HepG2 (cell line): ENCODE results near the gene AFG1L. TPM values are rescaled to one million over a fixed set of nuclear protein-coding genes. Genes with fewer than 3 reads are reported as not detected.

Experiments
- ATAC-seq: fragments of 200-7000 bp; cut with Tn5 transposase; 3 replicates; pipeline ENCODE4 v1.9.1; 2020; ENCODE audit warnings: mild to moderate bottlenecking, moderate library complexity
- BruUV-seq: library from RNA; stranded (reverse); fragments of 400-500 nt; replicated peaks from 2 replicates; lab custom pipeline; 2021; lab: Mats Ljungman, UMichigan
- CTCF ChIA-PET: fragments of 300-600 bp; formaldehyde crosslinking; extraction: SDS; loops from one replicate; lab custom pipeline; 2021; ENCODE audit warnings: low total read pairs, inconsistent platforms, low intra/inter-chr PET ratio; lab: Yijun Ruan, JAX
- POLR2A ChIA-PET: fragments of 350-600 bp; sonication (Branson Sonifier 250); formaldehyde crosslinking; loops from one replicate; lab custom pipeline; 2020; ENCODE audit warnings: antibody characterized with exemption, inconsistent platforms; lab: Yijun Ruan, JAX
- DNase-seq: peaks from one replicate; pipeline ENCODE4 v3.0.0-alpha.2; 2015; ENCODE audit warnings: low spot score
- FAIRE-seq: peaks from 3 replicates; lab custom pipeline; 2011; peaks lifted over from hg19 to GRCh38; lab: Jason Lieb, UNC
- H2AFZ ChIP-seq: one replicate; pipeline ENCODE4 v1.6.1; 2011; ENCODE audit warnings: low read length, inconsistent platforms
- H3K27ac ChIP-seq: fragments of 300-600 bp; 3 replicates; pipeline ENCODE4 v1.8.0; 2011; ENCODE audit warnings: mixed run types, mild to moderate bottlenecking, mixed read lengths, low read length, inconsistent platforms; ENCODE audit not compliant: insufficient read depth; ENCODE audit errors: extremely low read length
- H3K27me3 ChIP-seq, 2 experiments: fragments of 200-600 bp in 1 of 2; 2 replicates in 1 of 2; 3 replicates in 1 of 2; pipeline versions ENCODE4 v1.6.0 to v1.8.0; 2011; ENCODE audit warnings: low read length in 2 of 2, mild to moderate bottlenecking in 2 of 2, moderate library complexity in 2 of 2, inconsistent platforms in 1 of 2; ENCODE audit not compliant: insufficient read depth in 2 of 2, control insufficient read depth in 1 of 2
- H3K36me3 ChIP-seq, 2 experiments: fragments of 200-600 bp in 1 of 2; replicated peaks in 1 of 2; 2 replicates in 1 of 2; 3 replicates in 1 of 2; pipeline versions ENCODE4 v1.5.1 to v1.8.0; 2011; ENCODE audit warnings: low read length in 2 of 2, inconsistent platforms in 1 of 2; ENCODE audit not compliant: insufficient read depth in 2 of 2, control insufficient read depth in 1 of 2
- H3K4me1 ChIP-seq: 2 replicates; pipeline ENCODE4 v1.5.1; 2012; ENCODE audit warnings: low read length, inconsistent platforms; ENCODE audit not compliant: insufficient read depth
- H3K4me2 ChIP-seq: 2 replicates; pipeline ENCODE4 v1.6.0; 2011; ENCODE audit warnings: low read depth, low read length, inconsistent platforms
- H3K4me3 ChIP-seq, 3 experiments: fragments of 200-600 bp in 1 of 3; sonication (generic), shearing (Covaris generic) in 1 of 3; replicated peaks in 1 of 3; 2 replicates each; pipeline ENCODE4 v1.5.1; 2011 to 2016; ENCODE audit warnings: low read length in 3 of 3, inconsistent platforms in 2 of 3, low read depth in 2 of 3, mild to moderate bottlenecking in 2 of 3, control low read depth in 1 of 3, mixed read lengths in 1 of 3; ENCODE audit not compliant: insufficient read depth in 1 of 3
- H3K79me2 ChIP-seq: one replicate; pipeline ENCODE4 v1.6.1; 2011; ENCODE audit warnings: low read length, inconsistent platforms; ENCODE audit not compliant: insufficient read depth
- H3K9ac ChIP-seq: 2 replicates; pipeline ENCODE4 v1.6.0; 2011; ENCODE audit warnings: mild to moderate bottlenecking, low read depth, low read length, inconsistent platforms; ENCODE audit not compliant: insufficient read depth
- H3K9me3 ChIP-seq: 2 replicates; pipeline ENCODE4 v1.5.1; 2012; ENCODE audit warnings: mild to moderate bottlenecking, low read length
- H4K20me1 ChIP-seq: 2 replicates; pipeline ENCODE4 v1.6.0; 2011; ENCODE audit warnings: inconsistent platforms, mild to moderate bottlenecking, low read length, moderate library complexity; ENCODE audit not compliant: insufficient read depth
- BHLHE40 ChIP-seq: IDR thresholded peaks from 2 replicates; pipeline ENCODE4 v1.6.1; 2011; ENCODE audit warnings: low read length, improper control_type of control experiment
- CCDC6 ChIP-seq: sonication (generic); formaldehyde crosslinking; IDR thresholded peaks from 2 replicates; pipeline ENCODE4 v1.8.1; 2022; ENCODE audit warnings: mild to moderate bottlenecking, missing genetic modification reagents, moderate library complexity
- EP300 ChIP-seq, 3 experiments: sonication (generic) in 1 of 3; formaldehyde crosslinking in 1 of 3; IDR thresholded peaks; 2 replicates each; pipeline versions ENCODE4 v1.5.1 to v1.6.1; 2011 to 2020; ENCODE audit warnings: low read depth in 2 of 3, low read length in 2 of 3, borderline replicate concordance in 1 of 3, improper control_type of control experiment in 1 of 3, mild to moderate bottlenecking in 1 of 3, missing genetic modification reagents in 1 of 3, moderate library complexity in 1 of 3
- KDM3A ChIP-seq: IDR thresholded peaks from 2 replicates; pipeline ENCODE4 v1.6.1; 2018; ENCODE audit warnings: low read depth, missing compliant biosample characterization
- KLF6 ChIP-seq: IDR thresholded peaks from 2 replicates; pipeline ENCODE4 v1.8.0; 2016; ENCODE audit warnings: missing biosample characterization, missing genetic modification reagents
- NCOA2 ChIP-seq: sonication (generic); formaldehyde crosslinking; IDR thresholded peaks from 2 replicates; pipeline ENCODE4 v1.8.0; 2022; ENCODE audit warnings: inconsistent platforms
- PAXIP1 ChIP-seq: sonication (generic); formaldehyde crosslinking; conservative IDR thresholded peaks from 2 replicates; pipeline ENCODE4 v1.4.0; 2020; ENCODE audit warnings: mild to moderate bottlenecking, missing genetic modification reagents, moderate library complexity
- TOE1 ChIP-seq: sonication (generic); formaldehyde crosslinking; IDR thresholded peaks from 2 replicates; pipeline ENCODE4 v1.4.0; 2020; ENCODE audit warnings: mild to moderate bottlenecking, missing genetic modification reagents
- ZFAT ChIP-seq: sonication (generic); formaldehyde crosslinking; conservative IDR thresholded peaks from 2 replicates; pipeline ENCODE4 v1.8.1; 2023; ENCODE audit warnings: missing genetic modification reagents, inconsistent platforms
- ZNF343 ChIP-seq: sonication (generic); formaldehyde crosslinking; IDR thresholded peaks from 2 replicates; pipeline ENCODE4 v1.4.0; 2020; ENCODE audit warnings: mild to moderate bottlenecking, missing genetic modification reagents
- ZNF768 ChIP-seq: sonication (generic); formaldehyde crosslinking; IDR thresholded peaks from 2 replicates; pipeline ENCODE4 v1.4.0; 2020; ENCODE audit warnings: missing genetic modification reagents
- ZNF841 ChIP-seq: sonication (generic); formaldehyde crosslinking; IDR thresholded peaks from 2 replicates; pipeline ENCODE4 v1.8.1; 2023; ENCODE audit warnings: missing genetic modification reagents, borderline replicate concordance
- WGBS: methylation state at CpG from one replicate; pipeline ENCODE4 v1.1.6; 2017; ENCODE audit warnings: low lambda C conversion rate; 5-methylcytosine and 5-hydroxymethylcytosine counted together
- in situ Hi-C: cut with HindIII; loops from 2 replicates; pipeline ENCODE4 v1.10.0; 2017; ENCODE audit warnings: low pct_unique_long_range_greater_than_20kb; ENCODE audit not compliant: extremely low pct_ligation_motif_present
- intact Hi-C: fragments of 100-400 bp; cut with micrococcal nuclease; formaldehyde crosslinking; loops from one replicate; pipeline ENCODE4 v1.10.0; 2022; ENCODE audit not compliant: unreplicated experiment
- polyA plus RNA-seq, 8 experiments: library from polyadenylated mRNA; depleted of rRNA in 3 of 8; stranded (reverse) in 7 of 8; unstranded in 1 of 8; fragments of >200 nt; fragmentation: Illumina TruSeq in 4 of 8; extraction: Trizol in 4 of 8; gene quantifications; 2 replicates each; pipeline versions ENCODE4 v1.2.1 to v1.2.3, GENCODE V29; 2011 to 2016; ENCODE audit warnings: low read depth in 4 of 8, missing spikeins in 1 of 8, mixed read lengths in 1 of 8; ENCODE audit not compliant: insufficient read depth in 1 of 8
- total RNA-seq, 5 experiments: library from RNA; depleted of rRNA; stranded (reverse); fragments of >200 nt; fragmentation: Illumina TruSeq; extraction: Trizol; gene quantifications; 2 replicates each; pipeline ENCODE4 v1.2.3, GENCODE V29; 2016; ENCODE audit warnings: low read depth in 1 of 5
- TF ChIP-seq, protein P1 (sequence below): sonication (generic); formaldehyde crosslinking; IDR thresholded peaks from 2 replicates; pipeline ENCODE4 v1.5.0; 2020; ENCODE audit warnings: mild to moderate bottlenecking, missing genetic modification reagents

Gene AFG1L
- total and polyA plus RNA-seq, 2 of the 13 experiments (the other 11 are each of a cell fraction or from before 2014, with no cell fraction given) = 3.1 to 14.0 TPM

DNA sequence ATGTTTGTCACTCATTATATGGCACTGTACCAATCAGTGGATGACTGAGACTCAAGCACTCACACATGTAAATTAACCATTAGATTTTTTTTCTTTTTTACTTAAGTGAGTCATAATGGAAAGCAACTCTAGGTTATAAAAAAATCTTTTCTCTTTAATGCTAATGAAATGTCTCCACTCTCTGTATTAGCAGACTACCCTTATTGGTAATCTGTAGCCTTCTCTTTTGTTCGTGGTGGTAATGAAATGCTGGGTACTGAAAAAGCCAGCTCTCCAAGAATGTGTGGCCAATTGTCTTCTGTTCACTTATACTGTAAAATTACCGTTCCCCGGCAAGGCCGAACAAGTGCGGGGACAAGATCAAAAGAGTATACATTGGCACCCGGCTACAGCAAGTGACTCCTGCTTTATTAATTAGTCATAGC, 69.0 kb downstream of the AFG1L start:
- peaks cover 2 to 12% of the 10 kb centered on the region in 2 experiments; a peak in 3 of 5 replicates for H3K36me3 ChIP-seq
- H3K9ac ChIP-seq = no peak overlapping the region
- H3K27ac ChIP-seq = no peak overlapping the region
- no peak overlapping the region for H3K4me2 ChIP-seq
- no peak for TF ChIP-seq ZFAT (CRISPR knock-in tag)
- TF ChIP-seq ZNF768 (CRISPR knock-in tag) = no peak
- TF ChIP-seq CCDC6 (CRISPR knock-in tag) = no peak
- no peak for TF ChIP-seq EP300 (IDR thresholded peaks at IDR 0.05; ENCODE audit: low read depth in 2 of 2, low read length in 2 of 2)
- TF ChIP-seq EP300 (CRISPR knock-in tag; IDR thresholded peaks at IDR 0.05; ENCODE audit: borderline replicate concordance) = no peak
- TF ChIP-seq TOE1 (CRISPR knock-in tag) = no peak
- ChIA-PET CTCF (no interaction called here), POLR2A (interaction anchor here (0.6 kb wide), 1 partner anchor 11 kb away, joined by 3 read pairs; no protein-coding TSS in a partner anchor)
- peaks cover 16% of the 10 kb centered on the region for H3K4me1 ChIP-seq
- H2AFZ ChIP-seq = no peak overlapping the region
- BruUV-seq = no TSS peak
- ATAC-seq (no peak), DNase-seq (no peak), FAIRE-seq (no peak)
- no peaks in the 10 kb centered on the region for H4K20me1 ChIP-seq
- in situ Hi-C loops (no loop called here), intact Hi-C loops (no loop called here)
- no peaks in the 10 kb centered on the region for H3K9me3 ChIP-seq
- WGBS = 96% methylated on average over 6 of the region's 6 CpGs
- no peak overlapping the region for H3K4me3 ChIP-seq
- no peaks in the 10 kb centered on the region for H3K79me2 ChIP-seq
- no peaks in the 10 kb centered on the region for H3K27me3 ChIP-seq

DNA sequence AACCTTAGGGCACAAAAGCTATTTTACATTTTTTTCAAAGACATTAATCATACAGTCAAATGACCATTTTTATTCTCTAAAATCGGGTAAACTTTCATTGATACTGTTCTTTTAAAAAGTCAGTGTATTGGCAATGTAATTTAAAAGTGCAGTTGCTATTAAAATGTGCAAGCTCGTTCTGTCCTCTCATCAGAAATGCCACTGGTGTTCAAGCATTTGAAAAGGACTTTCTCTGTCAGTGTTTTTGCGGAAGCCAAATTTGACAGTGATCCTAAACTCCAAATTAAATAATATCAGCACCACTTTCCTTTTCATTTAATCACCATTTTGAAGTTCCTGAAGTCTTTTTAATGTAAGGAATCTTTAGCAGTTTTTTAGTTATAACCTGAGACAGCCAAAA, 69.6 kb downstream of the AFG1L start:
- ChIA-PET CTCF (no interaction called here), POLR2A (interaction anchor here (0.6 kb wide), 1 partner anchor 11 kb away, joined by 3 read pairs; no protein-coding TSS in a partner anchor)
- Histone ChIP-seq H3K36me3 (peaks cover 2 to 7% of the 10 kb centered on the region in 2 experiments; a peak in 2 of 5 replicates), H3K79me2 (no peaks in the 10 kb centered on the region), H2AFZ (no peak overlapping the region), H3K4me1 (peaks cover 16% of the 10 kb centered on the region), H4K20me1 (no peaks in the 10 kb centered on the region), H3K27ac (no peak overlapping the region), H3K9me3 (no peaks in the 10 kb centered on the region), H3K4me3 (no peak overlapping the region), H3K4me2 (no peak overlapping the region), H3K9ac (no peak overlapping the region), H3K27me3 (no peaks in the 10 kb centered on the region)
- intact Hi-C loops (no loop called here), in situ Hi-C loops (no loop called here)
- 83% methylated on average over 3 of the region's 3 CpGs for WGBS
- FAIRE-seq (no peak), ATAC-seq (no peak), DNase-seq (no peak)
- BruUV-seq = no TSS peak
- no peak for TF ChIP-seq KDM3A (CRISPR knock-in tag)
- TF ChIP-seq, protein P1, sequence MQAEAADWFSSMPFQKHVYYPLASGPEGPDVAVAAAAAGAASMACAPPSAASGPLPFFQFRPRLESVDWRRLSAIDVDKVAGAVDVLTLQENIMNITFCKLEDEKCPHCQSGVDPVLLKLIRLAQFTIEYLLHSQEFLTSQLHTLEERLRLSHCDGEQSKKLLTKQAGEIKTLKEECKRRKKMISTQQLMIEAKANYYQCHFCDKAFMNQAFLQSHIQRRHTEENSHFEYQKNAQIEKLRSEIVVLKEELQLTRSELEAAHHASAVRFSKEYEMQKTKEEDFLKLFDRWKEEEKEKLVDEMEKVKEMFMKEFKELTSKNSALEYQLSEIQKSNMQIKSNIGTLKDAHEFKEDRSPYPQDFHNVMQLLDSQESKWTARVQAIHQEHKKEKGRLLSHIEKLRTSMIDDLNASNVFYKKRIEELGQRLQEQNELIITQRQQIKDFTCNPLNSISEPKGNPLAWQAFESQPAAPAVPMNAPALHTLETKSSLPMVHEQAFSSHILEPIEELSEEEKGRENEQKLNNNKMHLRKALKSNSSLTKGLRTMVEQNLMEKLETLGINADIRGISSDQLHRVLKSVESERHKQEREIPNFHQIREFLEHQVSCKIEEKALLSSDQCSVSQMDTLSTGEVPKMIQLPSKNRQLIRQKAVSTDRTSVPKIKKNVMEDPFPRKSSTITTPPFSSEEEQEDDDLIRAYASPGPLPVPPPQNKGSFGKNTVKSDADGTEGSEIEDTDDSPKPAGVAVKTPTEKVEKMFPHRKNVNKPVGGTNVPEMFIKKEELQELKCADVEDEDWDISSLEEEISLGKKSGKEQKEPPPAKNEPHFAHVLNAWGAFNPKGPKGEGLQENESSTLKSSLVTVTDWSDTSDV (CRISPR knock-in tag) = no peak
- no peak for TF ChIP-seq ZNF343 (CRISPR knock-in tag)
- TF ChIP-seq NCOA2 = no peak
- TF ChIP-seq BHLHE40 = no peak
- TF ChIP-seq KLF6 (CRISPR knock-in tag) = no peak
- TF ChIP-seq PAXIP1 (CRISPR knock-in tag) = no peak
- TF ChIP-seq ZNF841 (CRISPR knock-in tag) = no peak
